SK-N-SH (cell line): ENCODE results near the gene CABP4.

ENCODE experiments used
- CTCF ChIP-seq: fragments of 200-600 bp; sonication (generic); IDR thresholded peaks from 2 replicates; pipeline ENCODE4 v1.6.1; 2017; ENCODE audit warnings: antibody characterized with exemption, mild to moderate bottlenecking, moderate library complexity
- FOXJ3 ChIP-seq: sonication (generic); formaldehyde crosslinking; IDR thresholded peaks from 2 replicates; pipeline ENCODE4 v1.5.1; 2020; ENCODE audit warnings: mild to moderate bottlenecking, missing genetic modification reagents

GRCh38 chr11:67435727-67436458, 19.3 kb upstream of the CABP4 start:
- no peak for TF ChIP-seq FOXJ3
- no peak for TF ChIP-seq CTCF
